ENCODE results near the gene LCN9. TPM values are rescaled to one million over a fixed set of nuclear protein-coding genes. Genes with fewer than 3 reads are reported as not detected.
"Not testable (repeated sequence)": the region's sequence is repeated elsewhere in the genome, so short reads cannot be mapped to it uniquely, and the experiment has no call there.

LCN9 gene
- total RNA-seq, 1 experiment from 2014 or later: not detected

- Histone ChIP-seq H3K27me3 (ENCODE audit: low read length) (0 out of 2 replicates have a peak, but pooled peaks cover 3% of the 10 kb centered on the region), H3K4me2 (ENCODE audit: low read length) (no peak overlapping the region), H3K27ac (ENCODE audit: low read length) (no peak overlapping the region), H3K9ac (ENCODE audit: low read length) (no peak overlapping the region), H2AFZ (ENCODE audit: low read length) (no peak overlapping the region), H3K9me3 (ENCODE audit: low read length) (no peaks in the 10 kb centered on the region), H3K4me3 (ENCODE audit: low read length) (no peak overlapping the region), H3K4me1 (ENCODE audit: insufficient read depth, low read length) (no peaks in the 10 kb centered on the region), H3K9me2 (replicated peaks; ENCODE audit: low read length) (no peaks in the 10 kb centered on the region), H3F3A (ENCODE audit: low read length, unreplicated experiment) (no peaks in the 10 kb centered on the region), H4K20me1 (ENCODE audit: low read length) (no peaks in the 10 kb centered on the region), H3K36me3 (ENCODE audit: low read depth, low read length) (no peaks in the 10 kb centered on the region), H3K79me2 (ENCODE audit: low read length) (no peaks in the 10 kb centered on the region)
- no peak for ATAC-seq
- no TSS peak for BruUV-seq (replicated peaks)
- TF ChIP-seq CTCF (conservative IDR thresholded peaks at IDR 0.05; ENCODE audit: low read depth, low read length) (no peak), EZH2phosphoT487 (IDR thresholded peaks at IDR 0.05; ENCODE audit: borderline replicate concordance, low read length) (no peak), EZH2 (IDR thresholded peaks at IDR 0.05; ENCODE audit: low read length, unreplicated experiment) (no peak)
- DNase-seq: no peak
- ChIA-PET POLR2A (ENCODE audit: unreplicated experiment) (no interaction called here), CTCF (no interaction called here)
- intact Hi-C loops (cut with micrococcal nuclease): no loop called here
These were observed 3.7 kb downstream of the LCN9 start for GRCh38 chr9:135666534-135667462.

DNA sequence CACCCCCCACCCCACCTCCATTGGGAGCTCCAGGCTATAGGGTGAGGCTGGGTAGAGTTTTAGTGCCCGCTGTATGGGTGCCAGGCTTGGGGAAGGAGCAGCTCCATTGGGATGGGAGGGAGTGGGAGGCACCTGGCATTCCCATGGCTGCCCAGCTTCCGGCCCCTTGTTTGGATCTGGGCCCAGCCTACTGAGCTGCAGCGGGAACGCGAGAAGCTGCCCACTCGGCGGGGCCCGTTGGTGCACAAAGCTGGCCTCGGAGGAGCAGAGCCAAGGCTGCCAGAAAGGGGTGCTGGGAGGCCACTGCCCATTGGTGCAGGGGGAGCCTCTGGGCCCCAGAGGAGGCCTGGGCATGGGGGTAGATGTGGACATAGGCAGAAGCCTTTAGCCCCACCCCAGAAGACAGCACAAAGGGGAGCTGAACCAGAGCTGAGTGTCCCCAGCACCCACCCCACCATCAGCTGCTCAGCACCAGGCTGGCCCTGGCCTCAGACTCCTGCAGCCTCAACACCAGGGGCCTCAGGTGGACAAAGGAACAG is 4.4 kb downstream of the LCN9 start:
- no peak overlapping the region for H2AFZ ChIP-seq (ENCODE audit: low read length)
- ATAC-seq (no peak), DNase-seq (no peak)
- H3K27me3 ChIP-seq (ENCODE audit: low read length): peaks cover 3% of the 10 kb centered on the region; the same call in 1 of the 2 replicates
- no peaks in the 10 kb centered on the region for H3F3A ChIP-seq (ENCODE audit: low read length, unreplicated experiment)
- no peak overlapping the region for H3K4me2 ChIP-seq (ENCODE audit: low read length)
- intact Hi-C loops (cut with micrococcal nuclease): no loop called here
- no peaks in the 10 kb centered on the region for H3K9me2 ChIP-seq (replicated peaks; ENCODE audit: low read length)
- POLR2A ChIA-PET (ENCODE audit: unreplicated experiment): no interaction called here
- CTCF ChIA-PET: no interaction called here
- H3K36me3 ChIP-seq (ENCODE audit: low read depth, low read length): no peaks in the 10 kb centered on the region
- no peak for TF ChIP-seq EZH2 (IDR thresholded peaks at IDR 0.05; ENCODE audit: low read length, unreplicated experiment)
- TF ChIP-seq CTCF (conservative IDR thresholded peaks at IDR 0.05; ENCODE audit: low read depth, low read length): no peak
- no peak for TF ChIP-seq EZH2phosphoT487 (IDR thresholded peaks at IDR 0.05; ENCODE audit: borderline replicate concordance, low read length)
- H3K4me3 ChIP-seq (ENCODE audit: low read length): no peak overlapping the region
- no peak overlapping the region for H3K9ac ChIP-seq (ENCODE audit: low read length)
- no peaks in the 10 kb centered on the region for H4K20me1 ChIP-seq (ENCODE audit: low read length)
- H3K79me2 ChIP-seq (ENCODE audit: low read length): no peaks in the 10 kb centered on the region
- no peaks in the 10 kb centered on the region for H3K9me3 ChIP-seq (ENCODE audit: low read length)
- no TSS peak for BruUV-seq (replicated peaks)
- no peaks in the 10 kb centered on the region for H3K4me1 ChIP-seq (ENCODE audit: insufficient read depth, low read length)
- no peak overlapping the region for H3K27ac ChIP-seq (ENCODE audit: low read length)

GRCh38 chr9:135669018-135669417 is 5.9 kb downstream of the LCN9 start:
- BruUV-seq (replicated peaks); H3K27ac ChIP-seq (ENCODE audit: low read length); H3K9me3 ChIP-seq (ENCODE audit: low read length); CTCF ChIA-PET; DNase-seq; H3F3A ChIP-seq (ENCODE audit: low read length, unreplicated experiment); H3K4me1 ChIP-seq (ENCODE audit: insufficient read depth, low read length); H3K9me2 ChIP-seq (replicated peaks; ENCODE audit: low read length); H4K20me1 ChIP-seq (ENCODE audit: low read length); POLR2A ChIA-PET (ENCODE audit: unreplicated experiment); H3K9ac ChIP-seq (ENCODE audit: low read length); H3K36me3 ChIP-seq (ENCODE audit: low read depth, low read length); H3K79me2 ChIP-seq (ENCODE audit: low read length); H3K4me3 ChIP-seq (ENCODE audit: low read length); intact Hi-C loops (cut with micrococcal nuclease); H3K4me2 ChIP-seq (ENCODE audit: low read length); H2AFZ ChIP-seq (ENCODE audit: low read length); ATAC-seq: not testable (repeated sequence)
- H3K27me3 ChIP-seq (ENCODE audit: low read length): peaks cover 12% of the 10 kb centered on the region
